HG03575 (cell line): ENCODE measurements around the gene PACRG.
A peak's percentile ranks its signal among the peaks of the same experiment; 100 is the strongest.
"Not testable (repeated sequence)": the region's sequence is repeated elsewhere in the genome, so short reads cannot be mapped to it uniquely, and the experiment has no call there.

Experiments used
- ATAC-seq: cut with Tn5 transposase; IDR thresholded peaks from one replicate; pipeline ENCODE4 v1.9.1; 2021; ENCODE audit not compliant: unreplicated experiment, insufficient number of reproducible peaks, low FRiP score; ENCODE audit errors: extremely low read depth

The PACRG gene

GRCh38 chr6:162727322-162728182 lies at the start of gene PACRG, which contains the start of gene PRKN:
PACRG (plus strand) TSS chr6:162727974.
PRKN (minus strand) TSS chr6:162727766.
- ATAC-seq, result peak; percentile 88

- not testable (repeated sequence) for ATAC-seq
Measured at GRCh38 chr6:162678896-162679295, 48.9 kb upstream of the PACRG start.

DNA sequence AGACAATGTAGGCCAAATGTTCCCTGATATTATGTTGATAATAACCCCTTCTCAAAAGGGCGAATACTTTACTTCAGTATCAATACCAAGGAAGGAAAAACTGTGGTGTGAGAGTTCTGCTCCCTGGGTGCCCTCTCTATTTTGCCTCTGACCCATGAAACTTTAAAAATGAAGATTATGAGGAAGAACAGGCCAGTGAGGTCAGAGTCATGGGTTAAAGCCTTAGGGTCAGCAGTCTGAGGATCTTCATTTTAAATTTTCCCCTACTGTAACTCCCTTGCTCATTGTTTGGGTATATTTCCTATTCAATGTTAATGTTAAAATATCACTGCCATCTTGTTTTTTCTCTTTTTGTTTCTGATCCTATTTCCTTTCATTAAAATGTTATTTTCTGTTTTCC lies 48.1 kb upstream of the PACRG start:
- ATAC-seq, result no peak

- no peak for ATAC-seq
Measured at GRCh38 chr6:162680367-162680766, 47.4 kb upstream of the PACRG start.

- no peak for ATAC-seq
Measured at GRCh38 chr6:162680871-162681270, 46.9 kb upstream of the PACRG start.

- ATAC-seq, result no peak
Measured at GRCh38 chr6:162681447-162681846, 46.3 kb upstream of the PACRG start.

DNA sequence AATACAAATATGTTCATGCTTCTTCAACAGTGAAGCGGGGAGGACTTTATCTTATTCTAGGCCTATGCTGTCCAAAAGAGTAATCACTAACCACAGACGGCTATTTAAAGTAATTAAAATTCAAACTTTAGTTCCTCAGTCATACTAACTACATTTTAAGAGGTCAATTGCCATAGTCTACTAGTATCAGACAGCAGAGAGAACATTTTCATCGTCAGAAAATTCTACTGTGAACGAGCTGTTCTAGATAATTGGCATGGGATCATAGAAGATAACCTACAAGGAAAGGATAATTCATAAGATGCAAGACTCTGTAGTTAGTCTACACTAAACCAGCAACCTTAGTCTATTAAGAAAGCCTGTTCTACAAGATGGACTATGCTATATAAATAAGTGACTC lies 44.6 kb upstream of the PACRG start:
- ATAC-seq, result no peak

DNA sequence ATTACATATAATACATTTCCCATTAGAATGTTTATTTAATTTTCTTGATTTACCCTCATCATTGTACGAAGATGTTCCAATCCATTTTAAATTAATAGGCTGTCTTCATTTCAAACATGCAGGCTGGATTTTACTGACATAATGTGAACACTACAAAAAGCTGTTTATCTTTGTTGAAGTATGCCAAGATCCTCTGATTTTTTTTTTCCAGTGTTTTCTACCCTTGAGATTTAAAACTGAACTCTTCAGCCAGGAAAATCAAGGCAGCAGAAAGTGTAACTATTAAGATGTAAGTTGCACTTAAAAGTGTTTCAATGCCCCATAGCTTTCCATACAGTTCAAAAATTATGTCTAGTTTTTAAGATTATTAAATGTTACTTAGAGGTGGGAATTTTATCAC lies 43.7 kb upstream of the PACRG start:
- no peak for ATAC-seq

GRCh38 chr6:162684961-162685360 lies 42.8 kb upstream of the PACRG start:
- no peak for ATAC-seq

- no peak for ATAC-seq
Measured at GRCh38 chr6:162685586-162685985, 42.2 kb upstream of the PACRG start.

- ATAC-seq, result no peak
Measured at GRCh38 chr6:162688751-162689345, 38.9 kb upstream of the PACRG start.

DNA sequence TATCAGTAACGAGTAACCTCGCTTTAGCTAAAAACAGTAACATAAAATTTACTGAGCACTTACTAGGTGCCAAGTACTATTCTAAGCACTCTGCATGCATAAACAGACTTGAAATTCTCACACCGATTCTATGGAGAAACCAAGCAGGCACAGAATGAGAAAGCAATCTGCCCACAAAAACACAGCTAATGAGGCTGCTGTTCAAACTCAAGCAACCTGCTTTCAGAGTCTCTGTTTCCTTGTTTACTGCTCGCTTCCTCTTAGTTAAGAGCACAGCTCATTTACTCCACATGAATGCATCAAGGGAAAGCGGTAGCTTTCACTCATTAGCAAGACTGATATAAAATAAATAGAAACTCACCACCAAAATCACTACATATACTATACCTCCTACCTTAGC lies 37.6 kb upstream of the PACRG start:
- ATAC-seq, result no peak

GRCh38 chr6:162697872-162698403 lies 29.8 kb upstream of the PACRG start:
- no peak for ATAC-seq

DNA sequence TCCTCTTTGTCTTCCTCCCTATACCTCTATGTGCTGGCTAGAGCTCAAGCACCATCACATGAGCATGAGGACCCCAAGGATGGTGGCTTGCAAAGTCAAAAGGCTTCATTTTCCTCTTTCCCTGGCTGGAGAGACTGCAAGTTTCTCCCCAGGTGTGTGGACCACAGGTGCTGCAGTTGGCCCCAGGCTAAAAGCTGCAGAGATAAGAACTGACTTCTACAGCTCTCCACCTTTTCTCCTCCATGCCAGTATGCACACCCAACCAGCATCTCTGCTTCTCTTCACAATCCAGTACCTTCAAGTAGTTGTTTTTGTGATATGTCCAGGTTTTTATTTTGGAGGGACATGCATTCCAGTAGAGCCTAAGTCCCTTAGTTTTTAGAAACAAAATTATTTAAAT lies 29.3 kb upstream of the PACRG start:
- no peak for ATAC-seq

- no peak for ATAC-seq
Measured at GRCh38 chr6:162699961-162700360, 27.8 kb upstream of the PACRG start.

GRCh38 chr6:162700966-162701365 lies 26.8 kb upstream of the PACRG start:
- ATAC-seq, result no peak

DNA sequence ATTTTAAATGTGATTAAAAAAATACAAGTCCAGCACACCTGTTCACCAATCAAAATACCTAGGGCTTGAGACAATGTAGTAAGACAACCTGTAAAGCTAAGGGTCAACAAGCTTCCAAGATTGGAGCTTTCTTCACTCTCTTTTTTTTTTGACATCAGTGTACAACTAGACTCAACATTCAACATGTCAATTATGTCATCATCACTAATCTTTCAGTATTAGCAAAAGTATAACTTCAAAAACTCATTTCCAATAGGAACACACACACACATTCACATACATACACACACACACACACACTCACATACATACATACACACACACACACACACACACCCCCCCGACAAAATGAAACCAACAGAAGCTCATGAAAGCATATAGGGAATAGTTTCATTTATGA lies 26.2 kb upstream of the PACRG start:
- no peak for ATAC-seq

GRCh38 chr6:162702446-162702845 lies 25.3 kb upstream of the PACRG start:
- ATAC-seq, result no peak

GRCh38 chr6:162704001-162704400 lies 23.8 kb upstream of the PACRG start:
- ATAC-seq, result no peak

GRCh38 chr6:162705736-162706135 lies 22.0 kb upstream of the PACRG start:
- no peak for ATAC-seq
